ENCODE measurements around the gene GSTO2. TPM values are rescaled to one million over a fixed set of nuclear protein-coding genes. Genes with fewer than 3 reads are reported as not detected.

GSTO2 gene
- total and polyA plus RNA-seq, 2 experiments from 2014 or later = 0.37 to 2.5 TPM

DNA sequence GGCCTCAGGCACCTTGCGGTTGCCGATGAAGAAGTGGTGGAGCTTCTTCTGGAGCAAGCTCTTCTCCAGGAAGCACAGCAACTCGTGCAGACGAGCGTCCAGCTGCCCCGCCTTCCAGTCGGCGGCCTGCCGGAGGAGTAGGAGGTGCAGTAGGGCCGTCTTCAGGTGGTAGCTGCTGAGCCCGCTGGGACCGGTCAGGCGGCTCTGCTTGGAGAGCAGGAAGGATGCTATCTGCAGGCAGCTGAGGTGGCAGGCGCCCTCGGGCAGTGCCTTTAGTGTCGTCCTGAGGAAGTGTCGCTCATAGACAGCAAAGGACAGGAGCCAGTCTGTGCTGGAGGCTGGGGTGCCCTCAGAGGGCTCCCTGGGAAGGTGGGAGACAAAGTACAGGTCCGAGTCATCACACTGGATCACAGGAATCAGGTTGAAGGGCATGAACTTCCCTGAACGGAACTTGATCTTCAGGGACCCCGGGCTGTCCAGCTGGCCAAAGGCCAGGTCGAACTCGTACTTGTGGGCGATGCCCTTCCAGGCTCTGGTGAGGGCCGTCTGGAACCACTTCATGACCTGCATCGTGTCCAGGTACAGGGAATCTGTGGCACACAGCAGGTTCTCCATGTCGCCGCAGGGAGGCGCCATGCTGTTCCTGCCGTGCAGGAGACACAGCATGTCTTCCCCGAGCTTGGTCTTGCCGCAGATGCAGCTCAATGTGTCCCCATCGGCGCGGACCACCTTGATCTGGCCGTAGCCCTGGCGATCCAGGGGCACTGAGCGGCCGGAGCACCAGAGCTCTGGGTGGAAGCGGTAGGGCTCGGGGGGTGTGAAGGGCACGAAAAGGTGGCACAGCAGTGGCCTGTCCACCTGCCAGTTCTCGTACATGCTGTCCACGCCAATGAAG lies 45.9 kb downstream of the GSTO2 start:
- Histone ChIP-seq H4K20me1 (ENCODE audit: insufficient read depth, poor library complexity, severe bottlenecking) (peaks cover 3% of the 10 kb centered on the region), H3K4me3 (no peak overlapping the region), H3K79me2 (peaks cover 22% of the 10 kb centered on the region), H3K27ac (no peak overlapping the region), H3K9me2 (replicated peaks; ENCODE audit: insufficient read depth) (no peaks in the 10 kb centered on the region), H2AFZ (no peak overlapping the region), H3K4me1 (ENCODE audit: insufficient read depth) (peaks cover 5% of the 10 kb centered on the region), H3K27me3 (no peaks in the 10 kb centered on the region), H3K36me3 (replicated peaks; ENCODE audit: insufficient read depth, low read depth) (no peaks in the 10 kb centered on the region), H3K4me2 (no peak overlapping the region), H3K9me3 (ENCODE audit: low read depth) (no peaks in the 10 kb centered on the region)
- TF ChIP-seq, protein P1, sequence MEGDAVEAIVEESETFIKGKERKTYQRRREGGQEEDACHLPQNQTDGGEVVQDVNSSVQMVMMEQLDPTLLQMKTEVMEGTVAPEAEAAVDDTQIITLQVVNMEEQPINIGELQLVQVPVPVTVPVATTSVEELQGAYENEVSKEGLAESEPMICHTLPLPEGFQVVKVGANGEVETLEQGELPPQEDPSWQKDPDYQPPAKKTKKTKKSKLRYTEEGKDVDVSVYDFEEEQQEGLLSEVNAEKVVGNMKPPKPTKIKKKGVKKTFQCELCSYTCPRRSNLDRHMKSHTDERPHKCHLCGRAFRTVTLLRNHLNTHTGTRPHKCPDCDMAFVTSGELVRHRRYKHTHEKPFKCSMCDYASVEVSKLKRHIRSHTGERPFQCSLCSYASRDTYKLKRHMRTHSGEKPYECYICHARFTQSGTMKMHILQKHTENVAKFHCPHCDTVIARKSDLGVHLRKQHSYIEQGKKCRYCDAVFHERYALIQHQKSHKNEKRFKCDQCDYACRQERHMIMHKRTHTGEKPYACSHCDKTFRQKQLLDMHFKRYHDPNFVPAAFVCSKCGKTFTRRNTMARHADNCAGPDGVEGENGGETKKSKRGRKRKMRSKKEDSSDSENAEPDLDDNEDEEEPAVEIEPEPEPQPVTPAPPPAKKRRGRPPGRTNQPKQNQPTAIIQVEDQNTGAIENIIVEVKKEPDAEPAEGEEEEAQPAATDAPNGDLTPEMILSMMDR (IDR thresholded peaks at IDR 0.05; ENCODE audit: poor library complexity) = no peak
- no peak for DNase-seq (ENCODE audit: low spot score)
- 95% methylated on average over 43 of the region's 43 CpGs for WGBS (ENCODE audit: low lambda C conversion rate, missing lambda C conversion rate)

DNA sequence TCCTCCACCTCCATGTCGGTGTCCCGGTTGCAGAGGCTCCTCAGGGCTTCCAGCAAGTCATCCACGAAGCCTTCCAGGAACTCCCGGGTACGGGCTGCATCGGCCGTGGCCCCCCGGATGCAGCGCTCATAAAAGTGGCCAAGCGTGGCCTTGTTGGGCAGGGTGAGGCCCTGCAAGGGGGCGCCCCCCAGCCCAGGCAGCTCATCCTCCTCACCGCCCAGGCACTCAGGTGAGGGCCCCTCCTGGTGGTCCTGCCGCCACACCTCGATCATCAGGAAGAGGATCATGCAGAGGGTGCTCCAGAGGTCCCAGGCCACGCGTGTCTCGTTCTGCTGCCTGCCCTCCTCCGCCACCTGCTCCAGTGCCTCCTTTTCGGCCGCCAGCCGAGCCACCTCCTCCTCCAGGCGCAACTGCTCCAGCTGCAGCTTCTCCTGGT lies 46.5 kb downstream of the GSTO2 start:
- Histone ChIP-seq H3K4me1 (ENCODE audit: insufficient read depth) (peaks cover 12% of the 10 kb centered on the region), H3K27me3 (no peaks in the 10 kb centered on the region), H4K20me1 (ENCODE audit: insufficient read depth, poor library complexity, severe bottlenecking) (peaks cover 3% of the 10 kb centered on the region), H3K4me2 (no peak overlapping the region), H3K9me2 (replicated peaks; ENCODE audit: insufficient read depth) (no peaks in the 10 kb centered on the region), H3K9me3 (ENCODE audit: low read depth) (no peaks in the 10 kb centered on the region), H3K27ac (no peak overlapping the region), H2AFZ (no peak overlapping the region), H3K4me3 (no peak overlapping the region), H3K36me3 (replicated peaks; ENCODE audit: insufficient read depth, low read depth) (no peaks in the 10 kb centered on the region), H3K79me2 (peaks cover 28% of the 10 kb centered on the region)
- 100% methylated on average over 14 of the region's 22 CpGs for WGBS (ENCODE audit: low lambda C conversion rate, missing lambda C conversion rate)
- TF ChIP-seq, protein P1 (IDR thresholded peaks at IDR 0.05; ENCODE audit: poor library complexity) = no peak
- no peak for TF ChIP-seq EZH2 (IDR thresholded peaks at IDR 0.05; ENCODE audit: borderline replicate concordance)
- TF ChIP-seq EZH2phosphoT487 (IDR thresholded peaks at IDR 0.05; ENCODE audit: low read depth, severe bottlenecking, unreplicated experiment) = no peak
- DNase-seq (ENCODE audit: low spot score) = no peak

DNA sequence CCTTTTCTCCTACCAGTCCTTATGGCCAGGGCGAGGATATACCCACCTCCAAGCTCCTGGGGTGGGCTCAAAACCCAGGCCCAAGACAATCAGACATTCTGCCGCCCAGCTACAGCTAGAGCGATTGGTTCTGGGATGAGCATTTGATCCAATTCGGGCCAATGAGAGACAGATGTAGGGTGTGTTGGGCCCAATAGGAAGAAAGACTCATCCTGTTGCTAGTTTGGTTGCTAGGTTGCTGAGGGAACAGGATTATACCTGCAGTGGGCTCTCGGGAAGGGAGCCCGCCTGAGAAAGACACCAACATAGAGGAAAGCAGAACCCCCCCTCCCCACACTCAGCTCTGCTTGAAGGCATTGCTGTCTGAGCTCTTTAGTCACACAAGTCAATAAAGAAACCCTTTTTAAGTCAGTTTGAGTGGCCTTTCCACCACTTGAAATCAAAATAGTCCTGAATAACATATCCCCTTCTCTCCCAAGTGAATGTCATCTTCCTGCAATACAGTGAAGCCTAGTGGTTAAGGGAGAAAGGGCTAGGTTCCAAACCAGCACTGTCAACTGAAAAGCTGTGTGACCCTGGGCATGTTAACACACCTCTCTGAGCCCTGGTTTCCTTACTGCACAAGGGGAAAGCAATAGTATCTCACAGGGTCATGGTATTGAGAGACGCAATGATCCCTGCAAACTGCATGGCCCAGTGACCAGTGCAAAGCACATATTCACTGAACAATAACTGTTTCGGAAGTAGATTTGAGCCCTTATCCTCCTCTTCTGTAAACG lies 47.5 kb downstream of the GSTO2 start:
- no peak overlapping the region for H3K4me2 ChIP-seq
- no peaks in the 10 kb centered on the region for H3K27me3 ChIP-seq
- no peaks in the 10 kb centered on the region for H3K9me2 ChIP-seq (replicated peaks; ENCODE audit: insufficient read depth)
- no peak overlapping the region for H3K4me3 ChIP-seq
- no peak overlapping the region for H2AFZ ChIP-seq
- peaks cover 36% of the 10 kb centered on the region for H3K79me2 ChIP-seq
- H3K9me3 ChIP-seq (ENCODE audit: low read depth) = no peaks in the 10 kb centered on the region
- H3K4me1 ChIP-seq (ENCODE audit: insufficient read depth) = peaks cover 13% of the 10 kb centered on the region
- DNase-seq (ENCODE audit: low spot score) = no peak
- H3K27ac ChIP-seq = peak overlapping the region; percentile 9
- TF ChIP-seq, protein P1 (IDR thresholded peaks at IDR 0.05; ENCODE audit: poor library complexity) = no peak
- no peak for TF ChIP-seq EZH2phosphoT487 (IDR thresholded peaks at IDR 0.05; ENCODE audit: low read depth, severe bottlenecking, unreplicated experiment)
- TF ChIP-seq EZH2 (IDR thresholded peaks at IDR 0.05; ENCODE audit: borderline replicate concordance) = no peak
- peaks cover 6% of the 10 kb centered on the region for H4K20me1 ChIP-seq (ENCODE audit: insufficient read depth, poor library complexity, severe bottlenecking)
- H3K36me3 ChIP-seq (replicated peaks; ENCODE audit: insufficient read depth, low read depth) = no peaks in the 10 kb centered on the region
- 85% methylated on average over 9 of the region's 9 CpGs for WGBS (ENCODE audit: low lambda C conversion rate, missing lambda C conversion rate)

Measured in hepatocyte (in vitro differentiated cells).